Measurements from ENCODE around the gene PRSS27. TPM values are rescaled to one million over a fixed set of nuclear protein-coding genes. Genes with fewer than 3 reads are reported as not detected.

The PRSS27 gene
- polyA plus RNA-seq, 1 of the 3 experiments (the other 2 are of a cell fraction) = 7.7 TPM

- WGBS (ENCODE audit: low lambda C conversion rate) = 92% methylated on average over 21 of the region's 29 CpGs
- no peaks in the 10 kb centered on the region for H3K9me2 ChIP-seq
- H3K36me3 ChIP-seq (replicated peaks in 1 of 2; ENCODE audit: control insufficient read depth in 1 of 2, insufficient read depth in 2 of 2, low read length in 1 of 2) = peaks cover 0 to 11% of the 10 kb centered on the region in 2 experiments
- H3K4me1 ChIP-seq (ENCODE audit: control insufficient read depth in 1 of 2, insufficient read depth in 2 of 2, low read depth in 1 of 2, low read length in 1 of 2) = no peaks in the 10 kb centered on the region
- TF ChIP-seq TEAD4 (IDR thresholded peaks at IDR 0.05; ENCODE audit: borderline replicate concordance, insufficient read depth) (no peak), JUND (IDR thresholded peaks at IDR 0.05) (no peak), CTCF (IDR thresholded peaks at IDR 0.05) (no peak), EP300 (IDR thresholded peaks at IDR 0.05; ENCODE audit: borderline replicate concordance in 1 of 2, low read depth in 1 of 2, low read length in 1 of 2) (no peak), MEF2A (IDR thresholded peaks at IDR 0.05; ENCODE audit: borderline replicate concordance, low read depth) (no peak), EZH2phosphoT487 (IDR thresholded peaks at IDR 0.05; ENCODE audit: borderline replicate concordance, low read depth) (no peak), IRF3 (IDR thresholded peaks at IDR 0.05; ENCODE audit: low read depth, low read length) (no peak), FOXJ3 (CRISPR knock-in tag; IDR thresholded peaks at IDR 0.05) (no peak), RFX5 (IDR thresholded peaks at IDR 0.05; ENCODE audit: low read length) (no peak), RXRA (IDR thresholded peaks at IDR 0.05; ENCODE audit: borderline replicate concordance, low read depth) (no peak)
- peak; percentile 15 for DNase-seq
- ChIA-PET POLR2A (interaction anchor here (1.4 kb wide), 1 partner anchor 9 kb away, joined by 4 read pairs; the partner anchor contains the start of gene KCTD5), CTCF (no interaction called here)
- H3K9ac ChIP-seq = no peak overlapping the region
- no peak overlapping the region; a peak in 1 of 4 replicates for H3K27ac ChIP-seq (ENCODE audit: low read depth in 2 of 2, low read length in 1 of 2)
- H3K79me2 ChIP-seq (ENCODE audit: insufficient read depth) = peaks cover 54% of the 10 kb centered on the region
- no peaks in the 10 kb centered on the region for H3F3A ChIP-seq (replicated peaks; ENCODE audit: insufficient read depth)
- no peak overlapping the region for H3K4me2 ChIP-seq
- H3K9me3 ChIP-seq = no peaks in the 10 kb centered on the region
- H4K20me1 ChIP-seq (ENCODE audit: insufficient read depth) = peaks cover 45% of the 10 kb centered on the region
- no peaks in the 10 kb centered on the region for H3K27me3 ChIP-seq (ENCODE audit: insufficient read depth)
- no peak overlapping the region for H2AFZ ChIP-seq (ENCODE audit: low read depth)
- H3K4me3 ChIP-seq (ENCODE audit: low read depth in 2 of 2, low read length in 1 of 2) = no peak overlapping the region
These were observed 28.4 kb downstream of the PRSS27 start for GRCh38 chr16:2691491-2692248.

- peaks cover 55% of the 10 kb centered on the region for H3K79me2 ChIP-seq (ENCODE audit: insufficient read depth)
- H3K27me3 ChIP-seq (ENCODE audit: insufficient read depth) = no peaks in the 10 kb centered on the region
- H4K20me1 ChIP-seq (ENCODE audit: insufficient read depth) = peaks cover 45% of the 10 kb centered on the region
- H3K9ac ChIP-seq = no peak overlapping the region
- H3K4me3 ChIP-seq (ENCODE audit: low read depth in 2 of 2, low read length in 1 of 2) = no peak overlapping the region
- peaks cover 0 to 10% of the 10 kb centered on the region in 2 experiments for H3K36me3 ChIP-seq (replicated peaks in 1 of 2; ENCODE audit: control insufficient read depth in 1 of 2, insufficient read depth in 2 of 2, low read length in 1 of 2)
- CTCF ChIA-PET = no interaction called here
- H3K9me2 ChIP-seq = no peaks in the 10 kb centered on the region
- POLR2A ChIA-PET = interaction anchor here (1.4 kb wide), 1 partner anchor 9 kb away, joined by 4 read pairs; the partner anchor contains the start of gene KCTD5
- H3K9me3 ChIP-seq = no peaks in the 10 kb centered on the region
- H3F3A ChIP-seq (replicated peaks; ENCODE audit: insufficient read depth) = no peaks in the 10 kb centered on the region
- WGBS (ENCODE audit: low lambda C conversion rate) = 96% methylated on average over 8 of the region's 11 CpGs
- no peak overlapping the region for H2AFZ ChIP-seq (ENCODE audit: low read depth)
- no peak overlapping the region for H3K27ac ChIP-seq (ENCODE audit: low read depth in 2 of 2, low read length in 1 of 2)
- peak; percentile 9 for DNase-seq
- no peak overlapping the region for H3K4me2 ChIP-seq
- H3K4me1 ChIP-seq (ENCODE audit: control insufficient read depth in 1 of 2, insufficient read depth in 2 of 2, low read depth in 1 of 2, low read length in 1 of 2) = no peaks in the 10 kb centered on the region
- TF ChIP-seq NFIC (IDR thresholded peaks at IDR 0.05; ENCODE audit: borderline replicate concordance) (no peak), MEF2A (IDR thresholded peaks at IDR 0.05; ENCODE audit: borderline replicate concordance, low read depth) (no peak)
These were observed 29.2 kb downstream of the PRSS27 start for GRCh38 chr16:2690852-2691251.
